ENCODE measurements around the gene PGK1. TPM values are rescaled to one million over a fixed set of nuclear protein-coding genes. Genes with fewer than 3 reads are reported as not detected.
A peak's percentile ranks its signal among the peaks of the same experiment; 100 is the strongest.
"Not testable (repeated sequence)": the region's sequence is repeated elsewhere in the genome, so short reads cannot be mapped to it uniquely, and the experiment has no call there.

The PGK1 gene
- total and polyA plus RNA-seq, 7 donors, result 92.8 to 277 (median 101) TPM

- Histone ChIP-seq H3K27ac (peak overlapping the region in 2 of 4 donors; percentile 85 to 91), H3K36me3 (peaks cover 0 to 6% (median 0%) of the 10 kb centered on the region in 4 donors), H3K4me1 (no peaks in the 10 kb centered on the region), H3K9me3 (no peaks in the 10 kb centered on the region), H3K4me3 (no peak overlapping the region), H3K27me3 (no peaks in the 10 kb centered on the region)
- DNase-seq, result no peak
- intact Hi-C loops (cut with DNase I), result no loop called here
- 94 to 95% methylated on average over 9 of the region's 9 CpGs for WGBS, 2 donors
- no peak for TF ChIP-seq POLR2AphosphoS5 (IDR thresholded peaks at IDR 0.05)
- TF ChIP-seq CTCF (IDR thresholded peaks at IDR 0.05), result no peak
Measured at GRCh38 chrX:78140206-78140605, 36.2 kb downstream of the PGK1 start.

- WGBS, 2 donors, result 92 to 96% methylated on average over 5 of the region's 5 CpGs
- intact Hi-C loops (cut with DNase I); H3K4me3 ChIP-seq; H3K4me1 ChIP-seq; H3K27ac ChIP-seq; H3K9me3 ChIP-seq; DNase-seq; H3K36me3 ChIP-seq; H3K27me3 ChIP-seq: not testable (repeated sequence)
Measured at GRCh38 chrX:78147002-78147540, 43.0 kb downstream of the PGK1 start.

GRCh38 chrX:78157373-78157772 lies 53.3 kb downstream of the PGK1 start:
- H3K36me3 ChIP-seq; DNase-seq; H3K4me3 ChIP-seq; H3K9me3 ChIP-seq; H3K27ac ChIP-seq; intact Hi-C loops (cut with DNase I); H3K4me1 ChIP-seq; H3K27me3 ChIP-seq: not testable (repeated sequence)
- WGBS, 2 donors, result 71 to 75% methylated on average over 2 of the region's 2 CpGs

- intact Hi-C loops (cut with DNase I); H3K4me3 ChIP-seq; H3K27ac ChIP-seq; H3K9me3 ChIP-seq; H3K4me1 ChIP-seq; H3K27me3 ChIP-seq; DNase-seq; H3K36me3 ChIP-seq: not testable (repeated sequence)
- 82 to 88% methylated on average over 10 of the region's 10 CpGs for WGBS, 2 donors
Measured at GRCh38 chrX:78157846-78158245, 53.8 kb downstream of the PGK1 start.

GRCh38 chrX:78160711-78161110 lies 56.7 kb downstream of the PGK1 start:
- H3K36me3 ChIP-seq, result not testable (repeated sequence)

GRCh38 chrX:78163175-78163574 lies 59.1 kb downstream of the PGK1 start:
- intact Hi-C loops (cut with DNase I); H3K4me1 ChIP-seq; H3K27me3 ChIP-seq; H3K4me3 ChIP-seq; DNase-seq; H3K27ac ChIP-seq; H3K9me3 ChIP-seq; H3K36me3 ChIP-seq: not testable (repeated sequence)
- WGBS, 2 donors, result 86 to 89% methylated on average over 4 of the region's 4 CpGs

More at GRCh38 chrX:78160711-78161110, 56.7 kb downstream of the PGK1 start:
- H3K27ac ChIP-seq; H3K4me1 ChIP-seq; DNase-seq; intact Hi-C loops (cut with DNase I); H3K4me3 ChIP-seq; H3K9me3 ChIP-seq; H3K27me3 ChIP-seq: not testable (repeated sequence)
- WGBS, 2 donors, result 75 to 82% methylated on average over 4 of the region's 4 CpGs

GRCh38 chrX:78165425-78165824 lies 61.4 kb downstream of the PGK1 start:
- no peak for TF ChIP-seq POLR2AphosphoS5 (IDR thresholded peaks at IDR 0.05)
- no peak for TF ChIP-seq POLR2A (IDR thresholded peaks at IDR 0.05)
- TF ChIP-seq EP300 (IDR thresholded peaks at IDR 0.05), result no peak
- no peak for TF ChIP-seq CTCF (IDR thresholded peaks at IDR 0.05)
- H3K4me1 ChIP-seq, result no peaks in the 10 kb centered on the region
- no peaks in the 10 kb centered on the region for H3K9me3 ChIP-seq
- no peak overlapping the region for H3K27ac ChIP-seq
- WGBS, 2 donors, result 18 to 79% methylated on average over 1 of the region's 1 CpG
- intact Hi-C loops (cut with DNase I), result no loop called here
- no peaks in the 10 kb centered on the region for H3K27me3 ChIP-seq
- no peak overlapping the region for H3K4me3 ChIP-seq
- no peak for DNase-seq
- no peaks in the 10 kb centered on the region for H3K36me3 ChIP-seq

Data from sigmoid colon (tissue), 7 donors.